Measurements from ENCODE around the gene LGR5.
"Not testable (repeated sequence)": the region's sequence is repeated elsewhere in the genome, so short reads cannot be mapped to it uniquely, and the experiment has no call there.

Gene LGR5

DNA sequence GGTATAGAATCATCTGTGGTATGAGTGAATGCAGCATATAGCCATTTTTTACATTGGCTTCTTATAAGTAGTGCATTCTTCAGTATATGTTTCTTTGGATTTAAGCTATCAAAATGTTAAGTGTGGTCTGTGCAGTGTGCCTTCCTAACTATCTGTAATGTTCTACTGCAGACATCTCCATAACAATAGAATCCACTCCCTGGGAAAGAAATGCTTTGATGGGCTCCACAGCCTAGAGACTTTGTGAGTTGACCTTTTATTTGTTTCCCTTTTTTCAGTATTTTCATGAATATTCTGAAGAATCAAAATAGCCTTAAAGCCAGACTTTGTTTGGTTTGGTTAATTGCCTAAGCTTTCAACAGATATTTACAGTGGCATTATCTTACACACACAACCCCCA lies 116.8 kb downstream of the LGR5 start:
- DNase-seq = no peak

DNA sequence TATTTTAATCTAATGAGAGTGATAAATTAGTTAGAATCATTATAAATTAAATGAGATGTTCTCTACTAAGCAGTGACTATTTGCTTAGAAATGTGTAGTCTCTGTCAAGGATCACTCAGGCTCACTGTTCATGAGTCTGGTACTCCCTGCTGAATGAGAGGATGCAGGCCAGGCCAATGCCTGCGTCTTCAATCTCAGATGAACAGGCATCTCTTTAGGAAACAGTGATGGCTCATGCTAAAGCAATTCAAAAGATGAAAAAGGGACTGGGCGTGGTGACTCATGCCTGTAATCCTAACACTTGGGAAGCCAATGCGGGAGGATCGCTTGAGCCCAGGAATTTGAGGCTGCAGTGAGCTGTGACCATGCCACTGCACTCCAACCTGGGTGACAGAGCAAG lies 117.3 kb downstream of the LGR5 start:
- DNase-seq = no peak

DNA sequence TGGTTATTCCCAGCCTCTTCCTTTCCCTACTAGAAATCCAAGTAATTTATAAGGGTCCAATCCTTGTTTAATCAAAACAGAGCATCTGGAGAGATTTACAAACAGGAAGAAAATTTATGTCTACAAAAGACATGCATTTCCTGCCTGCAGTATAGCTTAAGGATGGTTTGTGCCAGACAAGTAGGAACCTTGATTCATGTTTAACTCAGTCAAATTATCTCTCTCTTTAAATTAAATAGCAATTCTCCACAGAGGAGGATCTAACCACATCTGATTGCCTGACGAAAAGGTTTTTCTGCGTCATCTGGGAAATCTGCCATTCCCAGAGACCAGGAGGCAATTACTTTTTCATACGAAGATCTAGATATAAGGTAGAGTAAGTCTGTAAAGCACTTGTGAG lies 118.8 kb downstream of the LGR5 start:
- DNase-seq = no peak

DNA sequence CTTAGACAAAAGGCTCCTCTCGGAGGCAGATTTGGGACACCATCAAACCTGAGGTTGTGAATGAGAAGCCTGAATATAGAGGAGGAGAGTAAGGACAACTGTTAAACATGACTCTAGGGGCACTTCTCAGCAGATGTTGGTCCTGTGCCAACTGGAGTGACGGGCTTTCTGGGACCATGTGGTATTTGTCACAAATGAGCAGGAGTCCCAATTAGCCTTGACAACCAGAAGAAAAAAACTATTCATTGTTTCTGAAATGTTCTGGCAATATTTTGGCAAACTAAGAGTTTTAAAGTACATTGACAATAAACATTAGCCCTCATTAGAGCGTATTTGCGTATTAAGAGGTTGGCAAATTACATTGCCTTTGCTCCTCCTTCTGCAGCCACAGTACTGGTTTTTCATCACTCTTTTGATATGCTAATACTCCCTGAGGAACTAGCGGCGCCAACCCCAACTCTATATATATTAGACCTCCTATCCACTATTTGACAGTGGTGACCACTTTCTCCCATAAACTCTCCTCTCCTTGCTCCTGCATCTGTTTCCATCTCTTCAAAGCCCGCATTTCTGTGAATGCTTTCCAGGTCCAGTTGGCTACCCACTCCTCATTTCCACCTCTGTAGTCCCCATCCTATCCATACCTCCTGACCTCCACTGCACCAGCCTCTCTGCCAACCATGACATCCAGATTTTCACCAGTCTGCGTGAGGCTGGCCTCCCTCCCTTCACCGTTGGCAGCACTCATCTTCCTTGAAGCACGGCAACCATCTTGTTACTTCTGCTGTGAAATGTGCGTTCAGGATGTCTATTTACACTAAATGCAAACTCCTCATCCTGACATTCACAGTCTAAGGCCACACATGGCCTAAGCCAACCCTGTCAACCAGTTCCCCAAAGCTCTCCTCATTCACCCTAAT lies 123.3 kb downstream of the LGR5 start:
- DNase-seq = no peak

DNA sequence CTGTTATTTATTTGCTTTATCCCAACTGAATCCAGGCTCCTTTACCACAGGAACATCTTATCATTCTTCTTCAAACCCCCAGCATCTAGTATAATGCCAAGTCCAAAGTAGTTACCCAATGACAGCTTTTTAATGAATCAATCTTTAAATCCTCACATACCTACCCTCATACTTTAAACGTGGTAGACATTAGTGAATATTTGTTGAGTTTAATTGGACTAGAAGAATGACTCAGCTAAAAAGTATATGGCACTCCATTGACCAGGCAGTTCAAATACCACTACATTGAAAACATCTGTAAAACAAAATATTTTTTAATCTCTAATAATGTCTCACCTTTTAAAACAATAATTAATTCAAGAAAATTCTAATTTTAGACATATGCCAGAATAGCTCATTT lies 125.9 kb downstream of the LGR5 start:
- no peak for DNase-seq

DNA sequence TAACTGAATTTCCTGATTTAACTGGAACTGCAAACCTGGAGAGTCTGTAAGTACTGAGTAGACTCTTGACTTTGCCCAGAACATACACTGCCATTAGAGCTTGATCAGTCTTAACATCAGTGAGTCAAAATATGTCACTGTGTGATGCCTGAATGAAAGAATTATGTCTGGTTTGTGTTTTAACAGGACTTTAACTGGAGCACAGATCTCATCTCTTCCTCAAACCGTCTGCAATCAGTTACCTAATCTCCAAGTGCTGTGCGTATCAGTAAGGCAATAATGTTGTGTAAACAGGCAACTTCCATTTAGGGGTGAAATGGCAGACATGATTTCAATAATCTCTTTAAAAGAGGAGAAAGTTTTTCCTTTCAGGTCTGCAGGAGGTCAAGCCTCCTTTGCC lies 127.1 kb downstream of the LGR5 start:
- no peak for DNase-seq

DNA sequence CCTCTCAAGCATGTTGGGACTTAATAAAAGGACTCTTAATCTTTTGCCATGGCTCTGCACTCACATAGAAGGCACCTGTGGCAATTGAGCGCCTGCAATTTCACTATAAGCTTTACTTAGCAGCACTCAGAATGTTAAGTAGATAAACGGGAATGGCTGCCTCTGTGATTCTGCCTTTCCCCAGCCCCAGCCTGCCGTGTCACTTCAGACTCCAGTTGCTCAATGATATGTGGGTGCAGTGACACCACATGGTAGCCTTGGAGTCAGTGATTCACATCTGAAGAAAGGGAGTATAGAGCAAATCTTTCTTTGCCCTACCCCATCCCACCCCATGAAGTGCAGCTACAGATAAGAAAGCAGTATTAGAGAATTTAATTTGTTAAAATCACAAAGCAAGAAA lies 127.9 kb downstream of the LGR5 start:
- DNase-seq = no peak

DNA sequence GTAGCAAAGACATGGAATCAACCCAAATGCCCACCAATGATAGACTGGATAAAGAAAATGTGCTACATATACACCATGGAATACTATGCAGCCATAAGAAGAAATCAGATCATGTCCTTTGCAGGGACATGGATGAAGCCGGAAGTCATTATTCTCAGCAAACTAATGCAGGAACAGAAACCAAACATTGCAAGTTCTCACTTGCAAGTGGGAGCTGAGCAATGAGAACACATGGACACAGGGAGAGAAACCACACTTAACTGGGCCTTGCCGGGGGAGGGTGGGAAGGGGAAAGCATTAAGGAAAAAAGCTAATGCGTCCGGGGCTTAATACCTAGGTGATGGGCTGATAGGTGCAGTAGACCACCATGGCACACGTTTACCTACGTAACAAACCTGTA lies 130.3 kb downstream of the LGR5 start:
- DNase-seq = not testable (repeated sequence)

DNA sequence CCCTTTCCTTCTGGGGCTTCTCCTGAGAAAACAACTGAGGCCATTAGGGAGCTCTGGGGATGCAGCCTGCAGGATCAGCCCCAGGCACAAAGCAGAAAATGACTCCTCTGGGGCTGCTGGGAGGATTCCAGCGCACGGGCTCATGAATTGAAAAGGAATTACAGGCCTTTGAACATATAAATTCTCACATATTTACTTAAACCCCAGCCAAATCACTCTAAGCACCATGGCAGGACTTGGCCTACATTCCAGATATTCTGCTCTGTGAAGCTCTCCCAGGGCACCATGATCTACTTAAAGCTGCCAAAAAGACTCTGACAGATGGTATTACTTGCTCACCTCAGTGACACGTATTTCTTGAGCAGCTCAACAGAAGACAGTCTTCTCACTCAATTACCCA lies 136.9 kb downstream of the LGR5 start:
- DNase-seq = no peak

DNA sequence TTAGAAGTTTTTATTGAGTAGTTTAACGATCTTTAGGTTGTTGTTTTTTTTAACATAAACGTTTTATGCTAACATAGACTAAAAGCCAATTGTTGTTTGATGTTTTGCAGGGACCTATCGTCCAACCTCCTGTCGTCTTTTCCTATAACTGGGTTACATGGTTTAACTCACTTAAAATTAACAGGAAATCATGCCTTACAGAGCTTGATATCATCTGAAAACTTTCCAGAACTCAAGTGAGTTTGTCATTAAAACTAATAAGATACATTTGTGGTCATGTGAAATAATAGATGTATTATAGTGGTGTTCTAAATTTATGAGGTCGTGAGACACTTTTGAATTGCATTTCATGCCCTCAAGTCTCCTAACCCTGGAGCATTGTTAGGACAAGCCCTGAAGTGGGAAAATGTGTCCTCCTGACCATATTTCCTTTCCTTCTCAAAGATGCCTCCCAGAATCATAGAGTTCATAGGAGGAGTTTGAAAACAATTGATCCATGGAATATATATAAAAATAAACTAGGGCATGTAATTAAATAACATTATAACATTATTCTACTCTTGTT lies 139.2 kb downstream of the LGR5 start:
- no peak for DNase-seq

DNA sequence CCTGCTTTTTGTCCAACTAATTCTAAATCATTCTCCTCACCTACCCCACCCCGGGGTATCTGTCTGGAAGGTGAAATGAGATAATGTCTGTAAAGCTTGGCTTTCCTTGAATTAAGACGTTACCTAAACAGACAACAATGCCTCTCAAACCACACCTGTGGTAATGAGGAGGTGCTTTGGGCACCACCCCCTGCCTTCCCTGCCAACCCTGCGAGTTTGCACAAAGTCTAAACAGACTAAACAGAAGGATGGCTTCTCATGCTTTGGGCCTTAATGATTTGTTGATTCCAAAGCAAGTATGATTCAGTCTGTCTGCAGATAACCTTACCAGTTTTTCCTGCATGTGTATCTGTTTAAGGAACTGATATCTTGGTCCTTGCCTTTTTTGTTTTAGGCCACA lies 141.6 kb downstream of the LGR5 start:
- no peak for DNase-seq

DNA sequence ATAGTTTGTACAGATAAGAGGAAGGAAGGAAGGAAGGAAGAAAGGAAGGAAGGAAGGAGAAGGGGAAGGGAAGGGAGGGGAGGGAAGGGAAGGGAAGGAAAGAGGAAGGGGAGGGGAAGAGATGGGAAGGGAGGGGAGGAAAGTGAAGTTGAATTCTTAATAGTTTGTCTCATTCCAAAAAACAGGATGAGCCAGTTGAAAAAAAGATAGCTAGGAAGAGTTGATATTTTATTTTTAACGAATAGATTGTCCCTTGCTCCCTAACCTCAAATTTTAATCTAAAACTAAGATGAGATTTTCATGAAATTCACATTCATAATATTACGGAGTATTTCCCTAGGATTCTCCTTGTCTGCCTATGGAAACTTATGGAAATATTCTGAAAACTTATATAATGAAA lies 143.3 kb downstream of the LGR5 start:
- no peak for DNase-seq

DNA sequence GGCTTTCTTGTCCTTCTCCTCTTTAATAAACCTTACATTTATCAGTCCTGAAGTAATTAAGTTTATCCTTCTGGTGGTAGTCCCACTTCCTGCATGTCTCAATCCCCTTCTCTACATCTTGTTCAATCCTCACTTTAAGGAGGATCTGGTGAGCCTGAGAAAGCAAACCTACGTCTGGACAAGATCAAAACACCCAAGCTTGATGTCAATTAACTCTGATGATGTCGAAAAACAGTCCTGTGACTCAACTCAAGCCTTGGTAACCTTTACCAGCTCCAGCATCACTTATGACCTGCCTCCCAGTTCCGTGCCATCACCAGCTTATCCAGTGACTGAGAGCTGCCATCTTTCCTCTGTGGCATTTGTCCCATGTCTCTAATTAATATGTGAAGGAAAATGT lies 144.8 kb downstream of the LGR5 start:
- no peak for DNase-seq

DNA sequence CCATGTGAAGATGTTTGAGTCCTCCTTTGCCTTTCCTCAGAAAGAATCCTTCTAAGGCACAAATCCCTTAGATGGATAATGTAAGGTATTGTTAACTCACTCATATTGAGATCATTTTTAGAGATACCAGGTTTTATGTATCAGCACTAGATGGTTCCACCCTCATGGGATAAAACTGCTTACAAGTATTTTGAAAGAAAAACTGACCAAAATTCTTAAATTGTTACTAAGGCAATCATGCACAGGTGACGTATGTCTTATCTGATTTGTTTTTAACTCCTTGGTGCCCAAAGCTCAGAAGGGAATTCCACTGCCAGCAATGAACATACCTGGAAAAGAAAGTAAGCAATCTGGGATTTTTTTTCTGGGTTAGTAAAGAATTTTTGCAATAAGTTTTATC lies 145.6 kb downstream of the LGR5 start:
- DNase-seq = no peak

DNA sequence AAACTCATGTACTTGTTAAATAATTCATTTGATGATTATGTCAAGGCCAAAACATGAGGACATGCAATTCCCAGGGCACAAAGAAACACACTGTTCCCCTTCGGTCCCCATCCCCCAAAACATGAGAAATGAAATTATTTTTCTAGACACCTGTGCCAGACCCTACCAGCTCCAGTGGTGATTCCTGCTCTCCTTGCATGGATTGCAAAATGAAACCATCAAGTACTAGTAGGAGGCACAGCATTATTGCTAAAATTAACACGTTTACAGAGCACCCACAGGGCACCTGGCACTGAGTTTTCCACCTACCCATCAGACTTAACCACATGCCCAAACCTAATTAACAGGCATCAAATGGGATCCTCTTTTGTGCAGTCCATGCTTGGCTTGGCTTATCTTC lies 147.4 kb downstream of the LGR5 start:
- DNase-seq = no peak

DNA sequence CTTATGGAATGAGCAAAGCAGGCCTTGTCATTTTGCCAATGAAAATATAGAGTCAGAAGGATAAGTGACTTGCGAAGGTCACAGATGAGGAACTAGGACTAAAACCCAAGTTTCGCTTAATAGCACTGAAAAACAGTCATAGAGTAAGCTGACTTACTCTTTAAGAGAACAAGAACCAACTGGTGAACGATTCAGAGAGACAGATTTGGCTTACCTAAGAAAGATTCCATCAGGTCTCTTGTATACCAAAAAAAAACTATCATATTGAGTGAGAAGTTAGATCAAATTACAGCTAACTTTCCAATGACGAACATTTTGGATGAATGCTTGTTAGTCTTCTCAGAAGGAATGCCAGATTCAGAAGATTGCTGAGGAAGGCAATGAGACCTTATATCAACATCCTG lies 149.9 kb downstream of the LGR5 start:
- DNase-seq = no peak

DNA sequence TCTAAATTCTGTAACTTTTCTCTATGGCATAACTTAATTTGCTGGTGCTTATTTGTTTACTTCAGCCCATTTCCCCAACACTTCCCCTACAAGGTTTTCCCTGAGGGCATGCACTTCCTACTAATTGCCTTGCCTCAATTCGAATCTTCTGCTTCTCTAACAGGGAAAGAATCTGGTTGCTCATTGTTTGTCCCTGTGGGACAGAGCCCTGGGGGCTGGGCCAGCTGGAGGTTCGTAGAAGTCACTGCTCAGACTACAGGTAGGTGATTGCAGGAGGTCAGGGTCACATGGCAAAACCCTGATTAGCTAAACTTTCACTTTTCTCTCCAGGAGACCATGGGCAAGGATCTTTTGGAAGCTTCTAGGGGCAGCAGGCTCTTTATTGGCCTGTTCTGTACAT lies 152.0 kb downstream of the LGR5 start:
- no peak for DNase-seq

DNA sequence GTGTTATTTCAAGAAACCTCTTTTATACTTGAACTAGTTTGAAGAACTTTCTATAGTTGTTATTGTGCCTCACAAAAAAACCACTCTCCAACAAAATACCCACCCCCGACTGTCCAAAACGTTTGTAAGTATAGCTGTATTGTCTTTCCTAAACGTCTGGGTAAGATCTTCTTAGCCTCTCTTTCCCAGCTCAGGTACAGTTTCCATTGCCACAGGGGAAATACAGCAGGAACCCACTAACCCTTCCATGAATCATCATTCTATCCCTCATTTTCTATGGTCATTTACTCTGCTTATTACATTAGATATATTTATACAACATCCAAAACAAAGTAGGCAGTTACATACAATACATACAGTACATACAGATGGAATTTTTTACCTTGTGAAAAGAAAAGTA lies 153.2 kb downstream of the LGR5 start:
- no peak for DNase-seq

DNA sequence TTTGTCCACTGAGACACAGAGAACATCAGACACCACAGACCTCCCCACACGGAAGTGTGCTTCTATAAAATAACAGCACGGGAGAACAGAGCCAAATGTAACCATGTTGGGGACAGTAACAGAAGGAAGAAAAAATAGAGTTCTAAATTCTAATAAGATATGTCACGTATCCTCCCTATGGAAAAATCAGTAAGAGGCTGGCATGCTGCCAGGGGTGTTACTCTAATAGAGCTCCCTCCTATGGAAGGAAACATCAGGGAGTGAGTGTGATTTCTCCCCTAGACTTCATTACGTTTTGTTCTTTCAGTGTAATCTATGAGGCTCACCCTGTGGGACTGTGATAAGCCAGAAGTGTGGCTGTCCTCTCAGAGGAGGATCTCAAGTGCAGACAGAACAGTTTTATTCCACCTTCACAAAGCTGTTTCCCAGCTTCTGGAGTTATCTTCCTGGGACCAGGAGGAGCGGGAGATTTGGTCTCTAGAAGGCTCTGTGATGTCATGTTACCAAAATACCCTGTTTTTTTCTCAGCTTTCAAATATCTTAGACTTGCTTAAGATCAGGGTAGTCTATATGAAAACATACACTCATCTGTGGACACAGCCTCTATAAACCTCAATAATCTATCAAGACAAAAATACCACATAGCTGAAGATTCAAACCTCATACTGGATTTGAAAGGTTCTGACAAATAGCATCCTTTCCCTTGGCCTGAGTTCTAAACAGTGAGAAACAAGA lies 154.8 kb downstream of the LGR5 start:
- DNase-seq = no peak

DNA sequence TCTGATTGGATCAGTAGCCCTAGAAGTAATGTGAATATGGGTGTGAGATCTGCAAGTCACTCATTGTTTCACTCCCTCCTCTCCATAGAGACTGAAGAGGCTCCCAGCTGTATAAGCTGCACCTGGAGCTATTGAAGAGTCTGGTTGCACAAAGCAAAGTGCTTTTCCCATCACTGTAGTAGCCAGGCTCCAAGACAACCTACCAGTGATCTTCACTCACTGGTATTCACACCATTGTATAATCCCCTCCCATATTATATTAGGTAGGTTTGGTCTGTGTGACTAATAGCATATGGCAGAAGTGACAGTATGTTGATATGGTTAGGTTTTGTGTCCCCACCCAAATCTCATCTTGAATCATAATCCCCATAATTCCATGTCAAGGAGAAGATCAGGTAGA lies 159.6 kb downstream of the LGR5 start:
- DNase-seq = no peak

DNA sequence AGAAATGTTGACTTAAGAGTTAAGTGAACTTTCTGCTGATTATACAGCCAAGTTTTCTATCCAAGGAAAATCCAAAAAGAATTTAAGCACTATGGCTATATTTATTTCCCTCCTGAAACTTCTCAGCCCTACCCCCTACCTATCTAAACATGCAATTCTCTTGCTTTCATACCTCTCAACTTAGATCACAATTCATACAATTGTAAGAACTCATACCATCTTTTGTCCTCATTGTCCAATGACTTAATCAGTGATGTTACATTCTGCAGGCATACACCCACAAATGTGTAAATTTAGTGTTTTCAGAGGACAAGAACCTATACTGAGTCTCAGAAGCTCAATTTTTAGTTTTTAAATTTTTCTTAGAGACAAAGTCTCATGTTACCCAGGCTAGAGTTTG lies 161.9 kb downstream of the LGR5 start:
- DNase-seq = no peak

DNA sequence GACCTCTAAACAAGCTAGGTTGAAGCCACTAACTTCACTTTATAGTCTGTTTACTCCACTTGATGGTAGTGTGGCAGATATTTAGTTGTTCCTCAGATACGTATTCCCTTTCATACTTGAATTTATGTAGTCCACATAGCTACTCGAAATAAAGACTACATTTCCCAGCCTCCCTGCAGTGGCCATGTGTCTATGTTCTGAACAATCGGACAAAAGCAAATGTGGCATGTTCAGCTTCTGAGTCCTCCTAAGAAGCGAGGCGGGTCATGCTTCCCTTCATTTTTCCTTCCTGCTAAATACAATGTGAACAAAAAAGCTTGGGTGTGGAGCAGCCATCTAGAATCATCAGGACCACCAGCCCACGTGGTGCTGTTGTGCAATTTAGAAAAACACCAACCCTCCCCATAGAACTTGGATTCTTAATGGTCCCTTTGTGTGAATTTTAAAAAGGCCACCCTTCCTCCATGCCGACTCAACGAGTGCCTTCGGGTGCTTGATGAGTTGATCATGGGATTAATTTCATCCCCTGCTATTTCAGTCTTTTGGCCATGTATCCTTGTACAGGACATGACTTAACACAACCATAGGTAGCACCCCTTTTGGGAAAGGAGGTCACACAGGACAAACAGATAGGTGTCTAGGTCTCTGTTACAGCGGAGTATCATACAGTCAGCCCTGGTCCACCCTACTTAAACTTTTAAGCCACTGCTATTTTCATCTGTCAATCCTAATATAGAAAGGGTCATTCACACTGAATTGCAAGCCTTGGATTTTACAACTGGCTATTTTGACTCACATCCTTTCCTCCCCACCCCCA lies 163.4 kb downstream of the LGR5 start:
- DNase-seq = no peak

DNA sequence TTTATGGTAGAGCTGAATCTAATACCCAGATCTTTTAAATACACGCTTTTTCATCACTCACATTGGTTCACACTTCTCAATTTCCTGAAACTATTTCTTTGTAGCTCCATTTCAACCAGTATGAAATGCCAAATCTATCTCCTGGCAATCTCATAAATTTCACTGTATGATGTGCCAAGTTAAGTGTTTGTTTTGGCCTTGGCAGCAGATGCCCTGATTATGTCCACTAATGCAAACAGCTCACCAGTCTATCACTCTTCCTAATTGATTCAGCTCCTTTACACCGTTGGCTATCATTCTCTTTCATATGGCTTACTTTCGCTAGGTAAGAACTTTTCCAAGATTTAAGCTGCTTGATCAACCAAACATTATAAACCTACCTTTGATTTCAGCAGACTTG lies 165.4 kb downstream of the LGR5 start:
- no peak for DNase-seq
